Ishikawa (cell line): ENCODE data around the gene PCBP3.

Experiments used
- EP300 ChIP-seq: IDR thresholded peaks from 2 replicates; pipeline ENCODE4 v1.6.1; 2012; ENCODE audit warnings: borderline replicate concordance
- MAX ChIP-seq: IDR thresholded peaks from 2 replicates; pipeline ENCODE4 v1.6.1; 2012
- REST ChIP-seq: IDR thresholded peaks from 2 replicates; pipeline ENCODE4 v1.6.1; 2012; ENCODE audit warnings: low read depth, mild to moderate bottlenecking
- TEAD4 ChIP-seq: IDR thresholded peaks from 2 replicates; pipeline ENCODE4 v1.6.1; 2012
- YY1 ChIP-seq: IDR thresholded peaks from 2 replicates; pipeline ENCODE4 v1.6.1; 2012; ENCODE audit warnings: low read depth

GRCh38 chr21:45981151-45982091 lies 337.9 kb downstream of the PCBP3 start, which contains the start of gene COL6A1:
- TF ChIP-seq REST (no peak), MAX (peak; percentile 36), TEAD4 (no peak), EP300 (no peak), YY1 (no peak)
